K562 (cell line): ENCODE measurements around the gene CMSS1. TPM values are rescaled to one million over a fixed set of nuclear protein-coding genes. Genes with fewer than 3 reads are reported as not detected.

Source experiments
- BCOR ChIP-seq: fragments of 450-650 bp; IDR thresholded peaks from 2 replicates; pipeline ENCODE4 v1.6.1; 2016
- CBX2 ChIP-seq: fragments of 200-600 bp; sonication (generic); IDR thresholded peaks from one replicate; pipeline ENCODE4 v1.6.1; 2012; ENCODE audit warnings: mild to moderate bottlenecking, low read length, inconsistent platforms; ENCODE audit not compliant: insufficient read depth, poor library complexity, severe bottlenecking
- DNMT1 ChIP-seq: fragments of 450-650 bp; IDR thresholded peaks from 2 replicates; pipeline ENCODE4 v1.6.1; 2016; ENCODE audit warnings: antibody characterized with exemption, mild to moderate bottlenecking
- FOS ChIP-seq: IDR thresholded peaks from 3 replicates; pipeline ENCODE4 v1.6.1; 2011; ENCODE audit not compliant: insufficient read length; ENCODE audit errors: extremely low read depth
- FOXA3 ChIP-seq, 2 experiments: fragments of 450-650 bp in 1 of 2; sonication (generic) in 1 of 2; formaldehyde crosslinking; IDR thresholded peaks in 1 of 2; conservative IDR thresholded peaks in 1 of 2; 2 replicates each; pipeline versions ENCODE4 v1.4.0 to v1.8.0; 2020 to 2022; ENCODE audit warnings: mild to moderate bottlenecking in 2 of 2, missing genetic modification reagents in 1 of 2
- FOXK1 ChIP-seq: sonication (generic); formaldehyde crosslinking; IDR thresholded peaks from 2 replicates; pipeline ENCODE4 v1.8.0; 2022; ENCODE audit warnings: missing genetic modification reagents, mild to moderate bottlenecking, borderline replicate concordance
- KDM1A ChIP-seq, 2 experiments: fragments of 450-650 bp; IDR thresholded peaks; 2 replicates each; pipeline ENCODE4 v1.6.1; 2016; ENCODE audit warnings: mild to moderate bottlenecking in 2 of 2
- KHSRP ChIP-seq: fragments of 450-650 bp; IDR thresholded peaks from 2 replicates; pipeline ENCODE4 v1.6.1; 2017
- MTA1 ChIP-seq: fragments of 450-650 bp; IDR thresholded peaks from 2 replicates; pipeline ENCODE4 v1.6.1; 2017; ENCODE audit warnings: borderline replicate concordance
- MTF1 ChIP-seq: fragments of 250-450 bp; sonication (Bioruptor Pico); IDR thresholded peaks from 2 replicates; pipeline ENCODE4 v1.9.0; 2021; ENCODE audit warnings: moderate library complexity, mild to moderate bottlenecking, inconsistent platforms, borderline replicate concordance
- PCBP2 ChIP-seq: fragments of 200-400 bp; formaldehyde crosslinking; IDR thresholded peaks from 2 replicates; pipeline ENCODE4 v1.6.1; 2018; ENCODE audit warnings: low read length, low read depth, mild to moderate bottlenecking, moderate library complexity; ENCODE audit not compliant: poor library complexity, severe bottlenecking
- PHB2 ChIP-seq: fragments of 450-650 bp; IDR thresholded peaks from 2 replicates; pipeline ENCODE4 v1.6.1; 2017; ENCODE audit warnings: low read depth
- PRPF4 ChIP-seq: fragments of 200-400 bp; formaldehyde crosslinking; IDR thresholded peaks from one replicate; pipeline ENCODE4 v1.6.1; 2017; ENCODE audit warnings: low read length, low read depth, mild to moderate bottlenecking; ENCODE audit not compliant: insufficient read depth, poor library complexity, severe bottlenecking
- RBM17 ChIP-seq: fragments of 200-400 bp; formaldehyde crosslinking; IDR thresholded peaks from 2 replicates; pipeline ENCODE4 v1.6.1; 2017; ENCODE audit warnings: low read depth, mild to moderate bottlenecking, low read length, borderline replicate concordance
- SP1 ChIP-seq: sonication (generic); formaldehyde crosslinking; IDR thresholded peaks from 2 replicates; pipeline ENCODE4 v1.8.1; 2022; ENCODE audit warnings: mild to moderate bottlenecking, missing genetic modification reagents
- SRF ChIP-seq, 2 experiments: fragments of 250-450, 450-650 bp in 1 of 2; sonication (Bioruptor Pico) in 1 of 2; sonication (generic) in 1 of 2; formaldehyde crosslinking; IDR thresholded peaks; 2 replicates each; pipeline versions ENCODE4 v1.5.0 to v1.5.1; 2020 to 2022; ENCODE audit warnings: mild to moderate bottlenecking in 1 of 2, missing genetic modification reagents in 1 of 2
- TAF7 ChIP-seq: fragments of 450-650 bp; IDR thresholded peaks from 2 replicates; pipeline ENCODE4 v1.6.1; 2016; ENCODE audit warnings: missing genetic modification characterization, missing compliant biosample characterization
- TFAM ChIP-seq: fragments of 250-450 bp; sonication (Bioruptor Pico); conservative IDR thresholded peaks from 2 replicates; pipeline ENCODE4 v1.5.0; 2021; ENCODE audit warnings: mild to moderate bottlenecking, moderate library complexity
- TFE3 ChIP-seq: fragments of 450-650 bp; formaldehyde crosslinking; IDR thresholded peaks from 2 replicates; pipeline ENCODE4 v1.4.0; 2020; ENCODE audit warnings: mild to moderate bottlenecking, mixed read lengths
- TOE1 ChIP-seq, 2 experiments: fragments of 450-650 bp in 1 of 2; sonication (generic) in 1 of 2; formaldehyde crosslinking in 1 of 2; IDR thresholded peaks; 2 replicates each; pipeline versions ENCODE4 v1.7.1 to v1.8.0; 2016 to 2022; ENCODE audit warnings: borderline replicate concordance in 2 of 2, mild to moderate bottlenecking in 2 of 2, antibody characterized with exemption in 1 of 2, inconsistent platforms in 1 of 2, low read depth in 1 of 2, missing genetic modification reagents in 1 of 2, moderate library complexity in 1 of 2
- TRIM24 ChIP-seq, 2 experiments: fragments of 450-650 bp; IDR thresholded peaks; 2 replicates each; pipeline ENCODE4 v1.6.1; 2016
- TRIM28 ChIP-seq: fragments of 450-650 bp; IDR thresholded peaks from 2 replicates; pipeline ENCODE4 v1.6.1; 2017
- XRCC5 ChIP-seq: fragments of 200-400 bp; formaldehyde crosslinking; IDR thresholded peaks from 2 replicates; pipeline ENCODE4 v1.6.1; 2017; ENCODE audit warnings: low read depth, mild to moderate bottlenecking, low read length
- ZNF212 ChIP-seq: fragments of 450-650 bp; formaldehyde crosslinking; IDR thresholded peaks from 2 replicates; pipeline ENCODE4 v1.4.0; 2020; ENCODE audit warnings: mild to moderate bottlenecking
- ZNF668 ChIP-seq: fragments of 250-450 bp; sonication (Bioruptor Pico); IDR thresholded peaks from 2 replicates; pipeline ENCODE4 v1.8.0; 2022; ENCODE audit warnings: mild to moderate bottlenecking, inconsistent platforms
- ZNF707 ChIP-seq: fragments of 250-450 bp; sonication (Bioruptor Pico); conservative IDR thresholded peaks from 2 replicates; pipeline ENCODE4 v1.8.0; 2022; ENCODE audit warnings: inconsistent platforms, mild to moderate bottlenecking, moderate library complexity
- polyA plus RNA-seq, 8 experiments: library from polyadenylated mRNA; depleted of rRNA in 4 of 8; stranded (reverse) in 5 of 8; unstranded in 3 of 8; fragments of >200 nt; fragmentation: Nextera tagmentation in 2 of 8; fragmentation: Illumina TruSeq in 1 of 8; extraction: Ambion mirVana in 2 of 8; extraction: Trizol in 1 of 8; gene quantifications; 2 replicates each; pipeline versions ENCODE4 v1.2.1 to v1.2.3, GENCODE V29; 2011 to 2014; ENCODE audit warnings: inconsistent platforms in 1 of 8, missing spikeins in 1 of 8
- total RNA-seq, 7 experiments: library from RNA; depleted of rRNA in 6 of 7; stranded (reverse); fragments of >200 nt in 6 of 7; fragmentation: Illumina TruSeq in 2 of 7; extraction: Trizol in 2 of 7; gene quantifications; 2 replicates each; pipeline versions ENCODE4 v1.2.1 to v1.2.3, GENCODE V29; 2011 to 2021; ENCODE audit warnings: low replicate concordance in 1 of 7

CMSS1 gene
- total and polyA plus RNA-seq, 9 of the 15 experiments (the other 6 are each of a cell fraction or from before 2014, with no cell fraction given), result 46.9 to 109 (median 72.3) TPM

- TF ChIP-seq ZNF668 (CRISPR knock-in tag), result peak; percentile 99
- peak; percentile 52 to 92; a peak in 3 of 4 replicates for TF ChIP-seq SRF (CRISPR knock-in tag; IDR thresholded peaks at IDR 0.05)
- TF ChIP-seq PHB2, result no peak
- peak; percentile 87 for TF ChIP-seq ZNF707 (CRISPR knock-in tag)
- no peak for TF ChIP-seq XRCC5
- no peak for TF ChIP-seq SP1 (CRISPR knock-in tag)
- no peak for TF ChIP-seq TRIM28
- TF ChIP-seq DNMT1, result no peak
- TF ChIP-seq TOE1 (IDR thresholded peaks at IDR 0.05; ENCODE audit: borderline replicate concordance), result no peak
- no peak for TF ChIP-seq TOE1 (CRISPR knock-in tag; IDR thresholded peaks at IDR 0.05; ENCODE audit: borderline replicate concordance, low read depth)
- TF ChIP-seq KHSRP, result no peak
- TF ChIP-seq FOXA3 (CRISPR knock-in tag; conservative IDR thresholded peaks at IDR 0.05 in 1 of 2, IDR thresholded peaks at IDR 0.05 in 1 of 2), result peak in 1 of 2 experiments; percentile 60; a peak in 2 of 4 replicates
- no peak for TF ChIP-seq TFAM (CRISPR knock-in tag)
- TF ChIP-seq BCOR, result no peak
- no peak for TF ChIP-seq KDM1A (IDR thresholded peaks at IDR 0.05)
- no peak for TF ChIP-seq CBX2
- no peak for TF ChIP-seq FOXK1 (CRISPR knock-in tag)
- TF ChIP-seq FOS, result no peak
- peak; percentile 97 for TF ChIP-seq MTF1
- peak; percentile 98 for TF ChIP-seq ZNF212 (CRISPR knock-in tag)
- peak; percentile 98 for TF ChIP-seq TAF7 (tag)
- TF ChIP-seq TRIM24 (IDR thresholded peaks at IDR 0.05), result peak; percentile 67; a peak in 2 of 4 replicates
- TF ChIP-seq MTA1, result 0 out of 2 replicates have a peak, but pooled peaks have one; percentile 59
- no peak for TF ChIP-seq RBM17
- no peak for TF ChIP-seq PCBP2
- TF ChIP-seq TFE3 (CRISPR knock-in tag), result peak; percentile 81
- no peak for TF ChIP-seq PRPF4
These were observed 41.0 kb upstream of the CMSS1 start (continued) for GRCh38 chr3:99776516-99777209.
